GM03348 (cell line): ENCODE measurements around the gene TBCCD1.
"Not testable (repeated sequence)": the region's sequence is repeated elsewhere in the genome, so short reads cannot be mapped to it uniquely, and the experiment has no call there.

Experiments used
- DNase-seq: peaks from one replicate; pipeline ENCODE4 v3.0.0; 2012; ENCODE audit warnings: low spot score

TBCCD1 gene

GRCh38 chr3:186552408-186553031 lies 14.6 kb downstream of the TBCCD1 start:
- DNase-seq = no peak

GRCh38 chr3:186551387-186551786 lies 15.8 kb downstream of the TBCCD1 start:
- DNase-seq = no peak

DNA sequence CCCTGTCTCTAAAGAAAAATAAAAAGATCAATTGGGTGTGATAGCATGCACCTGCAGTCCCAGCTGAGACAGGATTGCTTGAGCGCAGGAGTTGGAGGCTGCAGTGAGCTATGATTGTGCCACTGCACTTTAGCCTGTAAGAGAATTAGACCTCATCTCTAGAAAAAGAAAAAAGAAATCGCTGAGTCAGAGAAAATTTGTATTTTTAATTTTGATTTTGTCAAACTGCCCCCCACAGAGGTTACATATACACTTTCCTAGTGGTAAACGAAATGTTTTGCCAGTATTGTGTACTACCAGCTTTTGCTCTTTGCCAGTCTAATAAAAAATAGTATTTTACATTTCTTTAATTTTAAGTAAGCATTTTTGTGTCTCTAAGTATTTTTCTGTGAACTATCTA lies 17.6 kb downstream of the TBCCD1 start:
- DNase-seq = no peak

DNA sequence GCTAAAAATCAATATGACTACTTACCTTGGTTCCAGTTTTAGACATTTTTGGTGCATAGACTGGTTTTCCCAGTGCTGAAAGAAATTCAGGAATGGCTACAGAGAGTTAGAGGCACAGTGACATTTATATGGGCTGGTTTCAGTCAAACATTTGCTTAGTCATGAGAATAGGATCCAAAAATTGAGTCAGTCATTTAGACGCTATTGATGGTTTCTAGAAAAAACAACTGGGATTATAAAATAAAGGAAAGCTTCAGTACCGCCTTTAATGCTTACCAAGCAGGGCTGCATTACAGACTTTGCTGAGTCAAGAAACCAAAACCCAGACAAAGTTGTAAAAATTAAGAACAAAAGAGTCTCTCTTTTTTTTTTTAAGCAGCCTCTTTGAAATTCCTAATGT lies 22.9 kb downstream of the TBCCD1 start, which contains the start of gene CRYGS:
Gene CRYGS (minus strand): TSS at position 100 of the 400 bp plus-strand sequence. CDS start 54 bp downstream, at position 46.
- DNase-seq = no peak

GRCh38 chr3:186540835-186541226 lies 26.3 kb downstream of the TBCCD1 start:
- DNase-seq = no peak

- DNase-seq = peak; percentile 61
These were observed 26.8 kb downstream of the TBCCD1 start for GRCh38 chr3:186540221-186540834.

DNA sequence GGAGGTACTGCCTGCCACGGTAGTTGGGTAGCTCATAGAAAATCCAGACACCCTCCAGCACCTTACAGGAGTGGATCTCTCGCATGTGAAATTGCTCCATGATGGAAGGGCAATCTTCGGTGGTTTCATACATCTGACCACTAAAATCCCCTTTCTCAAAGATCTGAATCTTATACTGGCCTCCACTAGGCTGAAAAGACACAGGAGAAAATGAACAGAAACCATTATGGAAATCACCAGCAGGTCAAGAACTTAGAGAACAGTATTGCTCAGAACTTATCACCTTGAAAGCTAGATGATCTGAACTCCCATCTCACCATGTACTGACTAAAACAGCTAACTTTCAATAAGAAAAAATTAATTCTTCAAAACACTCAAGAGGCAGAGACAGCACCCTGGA lies 28.4 kb downstream of the TBCCD1 start:
- DNase-seq = no peak

DNA sequence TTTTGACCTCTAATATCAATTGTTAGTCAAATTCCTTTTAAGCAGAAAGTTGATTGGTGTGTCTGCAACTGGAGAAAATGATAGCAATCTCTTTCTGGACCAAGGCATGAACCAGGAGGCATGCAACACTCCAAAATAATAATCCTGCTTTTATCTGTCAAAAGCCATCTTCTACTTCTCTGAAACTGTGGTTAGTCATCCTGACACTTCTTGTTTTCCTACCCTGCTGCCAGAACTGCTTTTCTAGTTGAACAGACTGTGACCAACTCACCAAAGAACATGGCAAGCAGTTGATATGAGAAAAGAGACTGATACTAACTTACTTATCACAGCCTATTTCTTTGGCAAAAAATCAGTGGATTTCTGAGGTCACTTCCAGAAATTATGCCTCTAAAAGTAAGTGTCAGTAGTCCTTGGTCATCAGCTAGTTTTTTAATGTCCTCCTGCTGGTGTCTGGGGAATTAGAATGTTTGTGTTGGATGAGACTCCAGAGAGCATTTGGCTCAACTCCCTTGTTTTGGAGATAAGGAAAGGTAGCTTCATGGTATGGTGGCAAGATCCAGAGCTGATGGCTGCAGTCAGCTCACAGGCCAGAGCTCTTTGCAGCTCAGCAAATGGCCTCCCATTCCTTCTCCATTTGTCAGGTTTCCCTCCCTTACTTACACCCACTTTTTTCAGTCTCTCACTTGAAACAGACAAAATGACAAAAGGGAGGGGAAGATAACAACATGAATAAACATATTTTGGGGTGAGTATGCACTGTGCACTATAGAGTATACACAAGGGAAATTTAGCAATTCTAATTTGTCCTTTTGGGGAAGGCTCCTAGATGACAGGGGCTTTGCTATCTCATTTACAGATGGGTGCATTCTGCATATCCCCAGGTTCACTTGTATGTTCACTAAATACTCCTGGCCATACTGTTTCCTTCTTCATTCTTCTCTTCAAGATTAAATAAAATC lies 30.0 kb downstream of the TBCCD1 start:
- DNase-seq = no peak

- DNase-seq = no peak
These were observed 32.9 kb downstream of the TBCCD1 start for GRCh38 chr3:186534113-186534669.

DNA sequence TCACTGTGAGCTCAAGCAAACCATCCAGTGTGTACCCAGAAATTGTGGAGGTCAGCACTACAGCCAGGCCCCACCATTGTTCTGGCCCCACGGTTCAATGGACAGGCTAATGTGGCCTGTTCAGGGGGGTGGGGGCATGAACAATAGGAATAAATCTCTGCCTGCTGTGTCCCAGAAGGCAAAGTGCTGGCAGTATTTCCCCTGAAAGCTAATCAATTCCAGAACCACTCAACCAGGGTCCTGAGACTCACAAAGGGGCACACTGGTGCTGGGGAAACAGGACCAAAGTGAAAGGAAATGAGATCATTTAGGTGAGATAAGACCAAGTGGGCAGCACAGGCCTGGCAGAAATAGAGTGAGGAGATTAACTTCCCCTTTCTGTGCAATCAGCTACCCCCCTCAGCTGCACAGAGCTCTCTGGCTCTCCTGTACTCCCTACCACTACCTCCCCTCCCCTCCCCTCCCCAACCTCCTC lies 34.5 kb downstream of the TBCCD1 start:
- no peak for DNase-seq

GRCh38 chr3:186531694-186532093 lies 35.4 kb downstream of the TBCCD1 start:
- not testable (repeated sequence) for DNase-seq

DNA sequence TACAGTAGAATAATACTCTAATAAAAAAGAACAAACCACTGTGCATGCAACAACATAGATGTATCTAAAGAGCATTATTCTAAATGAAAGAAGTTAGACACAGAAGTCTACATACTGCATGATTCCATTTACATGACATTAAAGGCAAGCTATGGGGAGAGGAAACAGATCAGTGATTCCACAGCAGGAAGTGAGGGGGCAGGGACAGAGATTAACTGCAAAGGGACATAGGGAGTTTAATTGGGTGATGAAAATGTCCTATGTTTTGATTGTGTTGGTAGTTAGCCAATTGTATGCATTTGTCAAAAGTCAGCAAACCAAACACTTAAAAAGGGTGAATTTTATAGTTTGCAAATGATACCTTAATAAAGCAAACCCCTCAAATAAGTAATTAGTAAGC lies 36.7 kb downstream of the TBCCD1 start:
- no peak for DNase-seq

DNA sequence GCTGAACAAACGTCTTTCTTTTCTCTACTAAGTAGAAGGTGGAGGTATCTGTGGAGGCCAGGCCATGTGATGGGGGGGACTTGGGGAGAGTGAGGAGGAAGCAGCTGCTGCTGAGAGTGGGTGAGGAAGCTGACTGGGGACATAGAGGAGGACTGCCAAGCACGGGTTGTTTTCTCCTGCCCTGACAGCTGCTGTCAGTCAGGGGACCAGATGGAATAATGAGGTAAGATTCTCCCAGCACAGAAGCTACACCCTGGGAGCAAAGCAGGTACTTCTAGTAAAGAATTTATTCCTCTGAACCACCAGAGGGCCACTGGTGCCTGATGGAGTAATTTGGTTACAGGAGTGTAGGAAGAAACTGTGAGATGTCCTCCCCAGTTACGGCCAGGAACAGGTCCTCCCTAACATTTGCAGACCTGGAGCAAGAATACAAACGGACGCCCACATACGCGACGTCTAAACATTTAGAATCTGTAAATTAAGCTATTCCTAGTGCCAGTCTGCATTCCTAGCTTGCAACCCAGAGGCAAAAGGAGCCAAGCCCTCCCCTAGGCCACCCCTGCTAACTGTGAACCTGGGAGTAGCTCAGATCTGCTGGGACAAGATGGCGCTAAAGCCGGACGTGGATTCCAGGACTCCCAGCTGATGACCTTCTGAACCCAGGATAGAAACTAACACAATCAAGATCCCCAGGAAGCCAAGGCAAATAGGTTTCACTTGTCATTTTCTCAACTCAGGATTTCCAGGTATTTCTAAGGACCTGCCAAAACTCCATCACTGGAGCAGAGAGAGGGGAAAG lies 37.7 kb downstream of the TBCCD1 start:
- DNase-seq = no peak

GRCh38 chr3:186526256-186526606 lies 40.9 kb downstream of the TBCCD1 start:
- DNase-seq = no peak

GRCh38 chr3:186525369-186526255 lies 41.5 kb downstream of the TBCCD1 start:
- no peak for DNase-seq

GRCh38 chr3:186524616-186525015 lies 42.5 kb downstream of the TBCCD1 start:
- DNase-seq = no peak

- DNase-seq = no peak
These were observed 43.7 kb downstream of the TBCCD1 start for GRCh38 chr3:186523434-186523833.

GRCh38 chr3:186523022-186523421 lies 44.1 kb downstream of the TBCCD1 start:
- no peak for DNase-seq

DNA sequence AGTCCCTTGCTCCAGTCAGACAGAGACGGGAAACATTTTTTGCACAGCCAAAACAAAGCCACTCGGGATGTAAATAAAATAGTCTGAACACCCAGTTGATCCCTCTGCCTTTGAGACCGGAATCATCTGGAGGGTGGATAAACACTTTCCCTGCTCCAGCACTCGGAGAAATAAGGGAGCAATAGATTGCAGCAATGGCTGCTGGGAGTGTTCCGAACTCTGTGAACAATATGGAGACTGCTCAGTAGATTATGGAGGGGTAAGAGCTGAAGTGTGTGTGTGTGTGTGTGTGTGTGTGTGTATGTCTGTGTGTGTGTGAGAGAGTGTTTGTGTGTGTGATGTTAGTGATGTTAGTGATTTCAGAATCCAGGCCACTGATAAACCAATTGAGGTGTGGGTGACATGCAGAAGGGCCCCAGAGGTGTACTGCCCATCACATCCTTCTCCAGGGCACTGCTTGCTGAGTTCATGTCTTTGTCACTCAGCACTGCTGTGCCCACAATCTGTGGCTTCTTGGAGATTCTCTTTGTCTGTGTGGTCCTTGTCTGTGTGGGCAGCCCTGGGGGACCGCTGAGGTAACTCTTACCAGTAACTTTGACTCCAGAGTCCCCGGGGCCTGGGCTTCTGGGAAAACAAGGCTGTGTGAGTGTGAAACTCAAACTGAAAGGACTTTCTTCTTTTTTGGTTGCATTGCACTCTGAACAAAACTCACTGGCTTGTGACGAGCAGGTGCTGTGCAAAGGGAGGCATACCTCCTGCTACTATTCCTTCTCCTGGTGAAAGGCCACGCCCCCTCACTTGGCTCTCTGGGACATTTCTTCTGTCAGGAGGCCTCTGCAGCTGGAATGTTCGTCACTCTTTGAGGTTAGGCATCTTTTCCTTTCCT lies 45.9 kb downstream of the TBCCD1 start:
- DNase-seq = no peak

DNA sequence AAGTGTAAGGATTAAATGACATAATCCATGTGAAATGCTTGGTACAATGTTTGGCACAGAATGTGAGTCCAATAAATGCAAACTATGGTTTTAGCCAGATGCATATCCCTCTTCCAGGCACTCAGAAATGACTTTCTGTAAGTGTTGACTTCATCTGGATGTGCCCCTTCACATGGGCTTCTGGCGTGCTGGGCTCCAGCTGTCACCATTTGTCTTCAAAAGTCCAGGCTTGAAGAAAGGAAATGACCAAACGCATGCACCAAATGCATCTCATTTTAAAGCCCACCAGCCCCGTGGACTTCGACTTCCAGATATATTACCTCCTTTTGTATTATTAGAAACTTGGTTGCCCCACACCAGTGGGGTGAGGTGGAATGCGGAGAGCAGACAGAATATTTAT lies 46.7 kb downstream of the TBCCD1 start:
- no peak for DNase-seq
